Measurements from ENCODE around the gene GALK2.
"Not testable (repeated sequence)": the region's sequence is repeated elsewhere in the genome, so short reads cannot be mapped to it uniquely, and the experiment has no call there.

GALK2 gene

DNA sequence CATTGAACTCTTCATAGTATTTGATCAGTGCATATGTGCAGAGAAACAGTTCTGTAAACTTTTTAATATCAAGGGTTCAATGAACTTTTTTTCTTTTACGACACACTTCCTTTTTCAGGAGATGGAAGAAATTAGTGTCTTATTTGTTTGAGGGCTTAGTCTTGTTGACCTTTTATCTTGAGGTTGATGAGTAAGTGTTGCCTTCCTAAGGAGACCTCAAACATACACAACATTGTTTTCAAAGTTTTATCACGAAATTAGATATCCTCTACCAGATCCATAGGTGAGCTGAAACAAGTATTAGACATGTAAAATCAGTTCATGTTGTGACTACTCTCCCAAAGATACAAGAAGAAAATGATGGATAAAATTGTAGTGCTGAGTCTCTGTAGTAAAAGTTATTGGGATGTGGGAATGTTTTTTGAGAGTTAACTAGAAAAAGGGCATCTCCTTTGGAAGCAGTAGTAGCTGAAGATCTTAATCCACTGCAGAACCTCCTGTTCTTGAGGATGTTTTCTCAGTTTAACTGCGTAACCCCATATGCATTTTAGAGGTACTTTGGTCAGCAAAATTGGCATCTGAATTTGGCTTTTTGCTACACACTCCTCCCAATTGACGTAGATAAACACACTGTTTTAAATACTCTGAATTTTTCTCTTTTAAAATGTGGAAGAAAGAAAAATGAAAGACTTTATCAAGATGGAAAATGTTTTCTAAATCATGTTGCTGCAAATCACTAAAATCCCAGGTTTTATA lies 116.8 kb downstream of the GALK2 start:
- no peak for DNase-seq

DNA sequence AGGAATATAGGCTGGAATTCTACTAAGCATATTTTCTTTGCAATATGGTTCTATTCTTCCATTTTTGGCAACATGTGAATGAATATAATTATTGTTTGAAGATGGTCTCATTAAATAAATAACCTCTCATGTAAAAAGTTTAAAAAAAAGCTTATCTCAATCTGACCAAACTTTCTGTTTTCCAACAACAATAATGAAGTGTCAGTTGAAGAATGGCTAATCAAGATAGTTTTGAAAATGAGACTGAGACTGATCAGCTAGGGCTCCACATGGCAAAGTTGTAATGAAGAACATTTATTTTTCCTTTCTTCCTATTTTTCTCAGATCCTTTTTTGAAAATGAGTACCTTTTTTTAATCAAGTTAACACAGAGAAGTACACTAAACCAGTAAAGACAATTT lies 117.4 kb downstream of the GALK2 start:
- no peak for DNase-seq

DNA sequence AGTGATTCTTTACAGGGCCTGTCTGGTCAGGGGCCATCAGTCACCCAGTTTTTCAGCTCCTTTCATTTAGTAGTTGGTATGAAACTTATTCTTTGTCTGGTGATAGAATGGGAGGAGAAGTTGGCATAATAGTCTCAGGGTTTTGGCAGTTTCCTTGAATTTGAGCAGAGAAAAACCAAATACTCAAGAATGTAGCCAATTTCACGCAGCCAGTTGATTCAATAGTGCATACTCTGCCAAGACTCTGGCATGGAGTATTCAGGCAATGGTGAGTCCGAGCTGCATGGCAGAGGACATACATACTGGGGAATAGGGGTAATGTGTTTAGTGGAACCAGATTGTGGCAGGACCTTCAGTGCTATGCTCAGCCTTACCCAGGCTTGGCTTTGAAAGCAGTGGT lies 118.3 kb downstream of the GALK2 start:
- no peak for DNase-seq

DNA sequence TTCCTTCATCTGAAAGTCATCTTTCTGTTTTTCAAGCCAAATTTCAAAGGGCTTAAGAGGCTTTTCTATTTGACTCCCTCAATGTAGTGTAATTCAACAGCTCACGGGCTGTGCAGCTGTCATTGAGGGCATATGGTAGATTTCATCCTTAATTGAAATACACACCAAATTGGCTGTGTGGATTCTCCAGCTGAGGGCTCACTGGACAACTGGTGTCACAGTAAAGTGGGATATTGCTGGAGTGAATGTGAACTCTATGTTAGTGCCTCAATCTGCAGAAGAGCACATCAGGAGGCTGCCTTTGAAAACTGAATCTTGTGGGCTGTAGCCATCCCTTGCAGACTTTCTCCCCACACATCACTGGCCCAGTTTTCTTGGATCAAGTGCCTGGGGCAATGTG lies 120.1 kb downstream of the GALK2 start:
- DNase-seq = no peak

DNA sequence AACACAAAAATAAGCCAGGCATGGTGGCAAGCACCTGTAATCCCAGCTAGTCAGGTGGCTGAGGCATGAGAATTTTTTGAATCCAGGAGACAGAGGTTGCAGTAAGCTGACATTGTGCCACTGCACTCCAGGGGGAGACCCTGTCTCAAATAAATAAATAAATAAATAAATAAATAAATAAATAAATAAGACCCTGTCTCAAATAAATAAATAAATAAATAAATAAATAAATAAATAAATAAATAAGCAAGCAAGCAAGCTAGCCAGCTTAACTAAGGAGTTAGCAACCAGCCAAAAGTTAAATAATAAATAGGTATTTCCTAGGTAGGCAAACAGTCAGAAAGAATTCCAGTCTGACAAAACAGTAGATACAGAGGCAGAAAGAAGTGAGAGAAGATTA lies 123.9 kb downstream of the GALK2 start:
- no peak for DNase-seq

DNA sequence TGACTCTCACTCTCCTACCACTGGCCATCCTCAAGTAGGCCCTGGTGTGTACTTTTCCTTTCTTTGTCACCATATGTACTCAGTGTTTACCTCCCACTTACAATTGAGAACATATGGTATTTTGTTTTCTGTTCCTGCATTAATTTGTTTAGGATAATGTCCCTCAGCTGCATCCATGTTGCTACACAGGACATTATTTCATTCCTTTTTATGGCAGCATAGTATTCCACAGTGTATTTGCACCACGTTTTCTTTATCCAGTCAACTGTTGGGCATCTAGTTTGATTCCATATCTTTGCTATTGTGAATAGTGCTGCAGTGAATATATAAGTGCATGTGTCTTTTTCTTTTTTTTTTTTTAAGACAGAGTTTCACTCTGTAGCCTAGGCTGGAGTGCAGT lies 126.2 kb downstream of the GALK2 start:
- DNase-seq = no peak

DNA sequence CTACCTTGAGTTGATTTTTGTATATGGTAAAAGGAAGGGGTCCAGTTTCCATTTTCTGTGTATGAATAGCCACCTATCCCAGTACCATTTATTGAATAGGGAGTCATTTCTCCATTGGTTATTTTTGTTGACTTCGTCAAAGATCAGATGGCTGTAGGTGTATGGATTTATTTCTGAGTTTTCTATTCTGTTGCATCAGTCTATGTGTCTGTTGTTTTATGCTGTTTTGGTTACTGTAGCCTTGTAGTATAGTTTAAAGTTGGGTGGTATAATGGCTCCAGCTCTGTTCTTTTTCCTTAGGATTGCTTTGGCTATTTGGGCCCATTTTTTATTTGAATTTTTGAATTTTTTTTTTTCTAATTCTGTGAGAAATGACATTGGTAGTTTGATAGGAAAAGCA lies 127.5 kb downstream of the GALK2 start:
- no peak for DNase-seq

DNA sequence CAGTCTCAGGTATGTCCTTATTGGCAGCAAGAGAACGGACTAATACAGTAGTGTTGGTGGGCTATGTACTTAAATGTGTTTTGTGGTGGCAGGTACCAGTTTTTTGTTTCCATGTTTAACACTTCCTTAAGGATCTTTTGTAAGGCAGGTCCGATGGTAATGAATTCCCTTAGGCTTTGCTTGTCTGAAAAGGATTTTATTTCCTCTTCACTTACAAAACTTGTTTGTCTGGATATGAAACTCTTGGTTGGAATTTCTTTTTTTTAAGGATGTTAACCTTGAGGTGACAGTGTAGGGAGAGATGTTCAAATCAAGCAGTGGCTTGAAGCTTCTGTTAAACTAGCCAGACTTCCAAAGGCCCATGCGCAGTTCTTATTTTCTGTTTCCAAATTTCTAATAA lies 130.8 kb downstream of the GALK2 start:
- no peak for DNase-seq

DNA sequence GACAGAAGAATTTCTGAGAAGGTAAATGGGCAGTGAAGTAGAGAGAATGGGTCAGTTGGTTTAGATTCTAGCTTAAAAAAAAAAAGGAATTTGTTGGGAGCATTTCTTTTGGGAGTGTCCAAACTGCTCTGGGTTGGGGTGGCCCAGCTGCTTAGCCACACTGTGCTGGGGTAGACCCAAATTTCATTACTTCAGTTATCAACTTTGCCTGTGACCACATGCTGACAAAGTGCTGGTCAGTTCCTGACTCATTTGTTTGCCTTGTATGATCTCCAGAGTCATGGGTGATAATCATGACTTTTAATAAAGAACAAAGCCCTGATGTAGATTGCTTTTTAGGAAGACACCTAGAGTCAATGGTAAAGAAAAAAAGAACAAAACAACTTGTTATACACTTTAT lies 131.5 kb downstream of the GALK2 start:
- DNase-seq = no peak

DNA sequence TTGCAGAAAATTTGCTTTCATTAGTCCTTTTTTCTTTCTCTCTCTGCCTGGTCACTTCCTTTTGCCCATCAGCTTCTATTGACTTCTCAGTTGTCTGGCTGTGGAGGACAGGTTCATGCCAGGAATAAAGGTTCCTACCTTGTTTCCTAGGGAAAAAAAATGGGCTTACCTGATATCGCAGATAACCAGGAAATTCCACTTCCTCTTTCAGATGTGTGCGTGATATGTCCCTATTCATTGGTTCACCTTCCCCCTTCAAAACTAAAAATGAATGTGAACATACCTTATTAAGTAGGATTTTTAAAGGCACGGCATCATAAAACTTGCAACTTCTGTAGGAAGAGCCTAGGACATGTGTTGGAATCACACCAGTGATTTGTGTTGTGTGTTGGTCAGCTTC lies 133.0 kb downstream of the GALK2 start:
- DNase-seq = no peak

DNA sequence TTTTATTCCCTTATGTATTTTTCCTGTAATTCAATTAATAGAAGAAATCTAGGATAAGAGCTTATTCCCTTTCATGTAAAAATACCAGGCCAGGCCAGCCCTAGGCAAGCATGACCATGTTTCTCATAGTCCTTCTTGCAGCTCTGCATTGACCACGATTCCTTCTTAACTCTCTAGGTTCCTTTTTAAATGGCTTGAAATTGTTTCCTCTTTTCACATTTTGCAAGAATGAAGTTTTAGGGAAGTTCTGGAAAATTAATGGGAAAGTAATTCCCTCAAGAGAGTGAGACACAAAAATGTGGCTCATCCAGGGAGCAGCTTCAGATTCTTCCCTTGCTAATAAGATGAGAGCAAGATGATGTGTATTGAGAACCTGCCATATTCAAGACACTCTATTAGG lies 136.5 kb downstream of the GALK2 start:
- no peak for DNase-seq

DNA sequence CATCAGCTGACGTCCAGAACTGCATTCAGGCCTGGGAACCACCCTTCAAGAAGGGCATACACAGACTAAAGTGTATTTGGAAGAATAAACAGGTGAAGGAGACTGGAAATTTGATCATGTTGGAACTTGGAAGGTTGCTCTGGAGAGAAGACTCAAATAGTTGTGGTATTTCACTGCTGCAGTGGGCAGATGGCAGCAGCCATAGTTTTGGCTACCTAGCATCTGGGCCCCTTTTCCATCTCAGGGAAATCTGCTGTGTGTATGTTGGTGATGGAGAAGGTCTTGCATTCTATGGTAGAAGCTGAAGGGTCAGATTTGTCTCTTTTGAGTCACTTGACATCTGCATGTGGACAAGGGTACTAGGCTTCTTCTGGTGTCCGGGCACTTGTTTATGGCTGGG lies 138.6 kb downstream of the GALK2 start:
- DNase-seq = no peak

DNA sequence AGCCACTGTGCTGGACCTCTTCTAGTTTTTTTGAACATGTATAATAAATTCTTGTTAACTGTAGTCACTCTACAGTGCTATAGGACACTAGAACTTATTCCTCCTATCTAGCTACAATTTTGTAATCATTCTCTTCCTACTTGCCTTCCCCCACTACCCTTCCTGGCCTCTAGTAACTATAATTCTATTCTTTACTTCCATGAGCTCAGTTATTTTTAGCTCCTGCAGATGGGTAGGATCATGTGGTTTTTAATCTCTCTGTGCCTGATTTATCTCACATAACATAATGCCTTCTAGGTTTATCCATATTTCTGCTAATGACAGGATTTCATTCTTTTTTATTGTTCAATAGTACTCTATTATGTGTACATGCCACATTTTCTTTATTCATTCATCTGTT lies 139.8 kb downstream of the GALK2 start:
- no peak for DNase-seq

DNA sequence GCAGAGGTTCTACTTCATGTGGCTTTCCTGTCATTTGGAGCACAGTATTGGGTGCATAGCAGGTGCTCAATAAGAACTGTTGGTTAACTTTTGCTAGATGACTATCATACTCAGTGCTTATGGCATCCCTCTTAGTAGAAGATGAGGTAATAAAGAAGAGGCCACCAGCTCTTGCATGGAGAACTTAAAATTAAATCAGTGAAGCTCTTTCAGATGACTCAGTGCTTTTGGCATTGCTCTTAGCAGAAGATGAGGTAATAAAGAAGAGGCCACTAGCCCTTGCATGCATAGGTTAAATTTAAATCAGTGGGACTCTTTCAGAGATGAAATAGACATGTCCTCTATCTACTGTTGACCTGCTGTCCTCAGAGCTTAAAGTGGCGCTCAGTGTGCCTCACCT lies 143.6 kb downstream of the GALK2 start:
- DNase-seq = no peak

DNA sequence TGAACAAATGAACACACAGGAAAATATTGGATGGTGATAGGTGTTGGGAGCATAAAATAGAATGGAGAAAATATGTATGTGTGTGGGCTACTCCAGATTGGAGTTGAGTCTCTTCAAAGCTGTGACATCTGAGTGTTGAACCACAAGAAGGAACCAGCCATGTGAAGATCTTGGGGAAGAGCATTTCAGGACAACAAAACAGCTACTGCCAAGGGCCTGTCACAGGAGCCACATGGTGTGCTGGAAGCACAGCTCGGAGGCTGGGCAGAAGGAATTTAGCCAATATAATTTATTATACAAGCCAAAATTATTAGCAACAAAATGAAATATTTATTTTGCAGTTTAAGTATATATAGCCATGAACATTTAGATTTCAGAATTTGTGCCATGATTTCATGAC lies 144.7 kb downstream of the GALK2 start:
- no peak for DNase-seq

DNA sequence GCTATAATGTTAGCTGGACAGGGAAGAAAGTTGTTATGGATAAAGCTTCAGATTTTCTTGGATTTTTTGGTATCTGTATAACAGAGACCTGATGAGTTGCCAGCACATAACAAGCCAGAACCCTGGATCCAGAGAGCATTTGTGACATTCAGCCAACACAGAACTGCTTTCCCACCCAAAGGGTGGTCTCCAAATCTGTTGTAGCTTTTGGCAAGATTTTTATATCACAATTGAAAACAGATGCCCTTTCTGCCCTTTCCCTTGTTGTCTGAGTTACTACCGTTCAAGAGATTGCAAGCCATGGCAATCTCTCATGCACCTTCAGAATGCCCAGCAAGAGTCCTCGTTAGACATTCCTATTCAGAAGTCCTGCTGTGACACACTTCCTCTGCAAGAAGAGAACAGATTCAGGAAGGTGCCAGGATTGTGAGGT lies 145.4 kb downstream of the GALK2 start:
- peak in 1 of 3 experiments; percentile 2 for DNase-seq

DNA sequence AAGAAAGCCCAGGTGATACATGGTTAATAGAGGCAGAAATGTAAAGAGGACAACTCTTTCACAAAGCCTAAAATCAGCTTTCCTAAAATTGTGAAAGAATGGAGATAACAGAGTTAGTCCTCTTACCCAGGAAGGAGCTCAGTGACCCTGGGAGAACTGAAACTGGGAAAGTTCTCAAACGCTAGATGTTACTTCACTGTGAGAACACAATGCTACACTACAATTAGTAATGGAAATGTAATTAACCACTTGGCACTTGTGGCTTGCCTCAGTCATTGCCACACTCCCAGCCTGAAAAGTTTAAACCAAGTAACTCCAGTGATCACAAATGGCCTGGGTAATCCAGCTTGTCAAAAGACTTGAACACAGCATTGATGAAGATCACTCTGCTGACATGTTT lies 150.3 kb downstream of the GALK2 start:
- no peak for DNase-seq

DNA sequence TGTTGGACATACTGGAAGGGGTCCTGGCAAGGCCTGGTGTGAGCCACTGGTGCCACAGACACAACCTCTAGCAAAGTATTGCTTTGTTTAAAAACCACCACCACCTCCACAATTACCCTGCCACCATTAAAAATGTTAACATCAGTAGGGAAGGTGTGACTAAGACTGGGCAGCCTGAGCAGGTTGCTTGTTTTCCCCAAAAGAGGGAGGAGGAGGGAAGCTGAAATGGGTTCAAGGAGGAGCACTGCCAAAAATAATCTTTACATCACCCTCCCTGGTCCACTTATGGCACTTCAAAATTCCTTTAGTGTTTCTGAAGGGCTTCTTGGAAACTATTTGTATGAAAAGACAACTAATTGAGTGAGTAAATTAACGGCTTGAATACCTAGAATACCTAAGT lies 153.2 kb downstream of the GALK2 start:
- no peak for DNase-seq

DNA sequence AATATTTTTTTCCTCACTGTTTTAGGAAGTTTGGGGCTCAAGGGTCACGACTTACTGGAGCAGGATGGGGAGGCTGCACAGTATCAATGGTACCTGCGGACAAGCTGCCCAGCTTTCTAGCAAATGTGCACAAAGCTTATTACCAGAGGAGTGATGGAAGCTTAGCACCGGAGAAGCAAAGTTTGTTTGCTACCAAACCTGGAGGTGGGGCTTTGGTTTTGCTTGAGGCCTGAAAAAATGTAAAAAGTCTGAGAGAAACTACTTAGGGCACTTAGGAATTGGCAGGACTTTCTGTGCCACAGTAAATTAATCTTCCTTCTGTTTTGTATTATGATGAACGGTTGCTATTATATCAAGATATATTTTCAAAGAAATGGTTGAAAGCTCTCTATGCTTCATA lies 157.9 kb downstream of the GALK2 start:
- no peak for DNase-seq

DNA sequence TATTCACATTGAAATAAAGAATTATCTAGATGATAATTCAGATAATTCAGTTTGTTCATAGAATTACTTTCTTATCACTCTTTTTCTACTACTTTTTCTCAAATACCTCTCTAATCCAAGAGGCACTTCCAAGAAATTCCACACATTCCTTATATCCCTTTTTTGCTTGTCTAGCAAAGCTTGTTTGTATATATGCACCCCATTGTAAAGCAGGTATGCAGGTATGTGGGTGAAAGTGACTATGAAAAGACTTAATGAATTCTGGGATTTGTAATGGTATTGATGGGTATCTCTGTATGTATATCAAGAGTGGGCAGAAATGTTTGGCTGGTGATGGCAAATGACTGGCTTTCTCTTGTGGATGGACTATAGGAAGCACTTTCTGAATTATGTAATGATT lies 158.9 kb downstream of the GALK2 start:
- no peak for DNase-seq

DNA sequence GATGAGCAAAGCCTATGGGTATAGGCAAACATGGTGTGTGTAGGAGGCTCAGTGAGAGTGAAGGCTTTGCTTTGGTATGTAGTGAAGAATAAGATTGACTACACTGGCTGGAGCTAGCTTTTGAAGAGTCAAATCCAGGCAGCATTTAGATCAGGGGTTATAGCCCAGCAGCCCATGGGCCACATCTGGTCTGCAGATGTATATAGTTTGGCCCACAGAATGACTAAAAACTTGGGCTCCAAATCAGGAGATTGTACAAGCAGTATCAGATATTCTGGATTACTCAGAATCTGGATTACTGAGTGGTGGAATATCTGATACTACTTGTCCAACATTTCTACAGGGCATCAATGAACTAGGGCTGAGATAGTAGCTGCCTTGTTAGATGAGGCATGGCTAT lies 160.1 kb downstream of the GALK2 start:
- DNase-seq = no peak

DNA sequence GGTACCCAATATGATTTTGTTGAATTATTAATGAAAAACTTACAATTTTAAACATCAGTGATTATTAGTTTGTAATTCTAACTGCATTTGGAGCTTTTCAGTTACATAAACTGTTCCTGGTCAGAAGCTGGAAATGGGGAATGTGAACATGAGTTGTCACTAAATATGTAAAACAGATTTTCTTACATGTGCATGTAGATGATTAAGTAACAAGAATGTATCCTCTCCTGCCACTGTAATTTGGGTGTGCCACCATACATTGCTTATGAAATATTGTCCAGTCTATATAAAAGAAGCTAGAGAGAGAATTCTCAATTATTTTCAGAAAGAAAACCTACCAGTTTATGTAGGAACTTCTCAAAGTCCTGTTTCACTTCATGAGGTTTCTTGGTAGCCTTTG lies 161.4 kb downstream of the GALK2 start:
- DNase-seq = no peak

DNA sequence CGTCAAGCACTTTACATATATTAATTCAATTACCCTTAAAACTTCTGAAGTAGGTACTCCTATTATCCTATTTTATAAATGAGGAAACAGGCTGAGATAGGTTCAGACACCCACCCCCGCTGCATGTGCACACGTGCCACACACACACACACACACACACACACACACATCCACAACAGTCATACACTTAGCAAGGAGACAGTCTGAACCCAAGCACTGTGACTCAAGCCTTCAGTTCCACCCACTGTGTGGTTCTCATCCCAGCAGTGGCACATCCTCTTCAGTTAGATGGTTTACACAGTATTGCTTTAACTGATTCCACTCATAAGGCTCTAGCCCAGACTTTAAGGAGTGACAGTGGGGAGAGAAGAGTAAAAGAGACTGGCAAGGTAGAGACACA lies 161.9 kb downstream of the GALK2 start:
- no peak for DNase-seq

DNA sequence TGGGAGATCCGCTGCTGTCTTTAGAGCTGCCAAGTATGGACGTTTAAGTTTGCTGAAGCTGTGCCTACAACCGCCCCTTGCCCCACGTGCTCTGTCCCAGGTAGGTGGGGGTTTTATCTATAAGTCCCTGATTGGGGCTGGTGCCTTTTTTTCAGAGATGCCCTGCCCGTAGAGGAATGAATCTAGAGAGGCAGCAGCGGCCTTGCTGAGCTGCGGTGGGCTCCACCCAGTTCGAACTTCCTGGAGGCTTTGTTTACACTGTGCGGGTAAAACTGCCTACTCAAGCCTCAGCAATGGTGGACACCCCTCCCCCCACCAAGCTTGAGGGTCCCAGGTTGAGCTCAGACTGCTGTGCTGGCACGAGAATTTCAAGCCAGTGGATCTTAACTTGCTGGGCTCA lies 169.6 kb downstream of the GALK2 start:
- DNase-seq = no peak

DNA sequence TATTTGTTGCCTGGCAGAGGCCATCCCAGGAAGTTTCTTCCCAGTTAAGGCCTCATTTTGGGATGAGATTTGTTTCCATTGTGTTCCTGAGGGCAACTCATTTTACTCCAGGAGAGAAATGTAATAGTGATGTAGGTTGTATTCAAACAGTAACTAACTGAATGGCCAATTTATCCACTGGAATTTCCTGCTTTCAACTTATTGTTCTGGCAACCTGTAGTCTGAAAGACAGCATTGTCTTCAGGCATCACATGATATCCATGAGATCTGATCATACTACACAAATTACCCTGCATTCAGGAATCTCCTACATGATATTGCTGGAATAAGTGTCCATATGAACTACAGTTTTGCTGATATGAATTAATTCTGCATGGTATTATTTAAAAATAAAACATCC lies 173.5 kb downstream of the GALK2 start:
- no peak for DNase-seq

DNA sequence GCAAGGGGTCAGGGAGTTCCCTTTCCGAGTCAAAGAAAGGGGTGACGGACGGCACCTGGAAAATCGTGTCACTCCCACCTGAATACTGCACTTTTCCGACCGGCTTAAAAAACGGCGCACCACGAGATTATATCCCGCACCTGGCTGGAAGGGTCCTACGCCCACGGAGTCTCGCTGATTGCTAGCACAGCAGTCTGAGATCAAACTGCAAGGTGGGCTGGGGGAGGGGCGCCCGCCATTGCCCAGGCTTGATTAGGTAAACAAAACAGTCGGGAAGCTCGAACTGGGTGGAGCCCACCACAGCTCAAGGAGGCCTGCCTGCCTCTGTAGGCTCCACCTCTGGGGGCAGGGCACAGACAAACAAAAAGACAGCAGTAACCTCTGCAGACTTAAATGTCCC lies 184.4 kb downstream of the GALK2 start:
- DNase-seq = not testable (repeated sequence)
